MCF 10A (cell line): ENCODE data around the gene GRB14. TPM values are rescaled to one million over a fixed set of nuclear protein-coding genes. Genes with fewer than 3 reads are reported as not detected.

Experiments
- BruUV-seq: library from RNA; stranded (reverse); fragments of 400-500 nt; replicated peaks from 2 replicates; lab custom pipeline; 2021; lab: Mats Ljungman, UMichigan
- CTCF ChIA-PET: fragments of 300-600 bp; sonication (Branson Sonifier 250); formaldehyde crosslinking; extraction: SDS; loops from one replicate; lab custom pipeline; 2021; ENCODE audit warnings: antibody characterized with exemption, inconsistent platforms; lab: Yijun Ruan, JAX
- POLR2A ChIA-PET: fragments of 300-600, 350-650 bp; sonication (Branson Sonifier 250); formaldehyde crosslinking; extraction: SDS; loops from one replicate; lab custom pipeline; 2020; ENCODE audit warnings: antibody characterized with exemption, inconsistent platforms; lab: Yijun Ruan, JAX
- DNase-seq: peaks from one replicate; pipeline ENCODE4 v3.0.0-alpha.2; 2018; ENCODE audit not compliant: unreplicated experiment
- H3K27ac Mint-ChIP-seq: one replicate; pipeline ENCODE4 v1.8.0; 2022; ENCODE audit warnings: mild to moderate bottlenecking, low read depth, mixed read lengths; ENCODE audit not compliant: unreplicated experiment
- H3K27me3 Mint-ChIP-seq: one replicate; pipeline ENCODE4 v1.8.0; 2022; ENCODE audit warnings: mixed read lengths; ENCODE audit not compliant: insufficient read depth, unreplicated experiment
- H3K36me3 Mint-ChIP-seq: one replicate; pipeline ENCODE4 v1.8.0; 2022; ENCODE audit warnings: mild to moderate bottlenecking, moderate library complexity, mixed read lengths; ENCODE audit not compliant: insufficient read depth, unreplicated experiment
- H3K4me1 Mint-ChIP-seq: one replicate; pipeline ENCODE4 v1.8.0; 2022; ENCODE audit warnings: mixed read lengths; ENCODE audit not compliant: insufficient read depth, unreplicated experiment
- H3K4me3 Mint-ChIP-seq: one replicate; pipeline ENCODE4 v1.8.0; 2022; ENCODE audit warnings: mild to moderate bottlenecking, moderate library complexity, mixed read lengths; ENCODE audit not compliant: unreplicated experiment
- H3K9me3 Mint-ChIP-seq: one replicate; pipeline ENCODE4 v1.8.0; 2022; ENCODE audit warnings: mixed read lengths; ENCODE audit not compliant: unreplicated experiment
- intact Hi-C: fragments of 100-400 bp; cut with micrococcal nuclease; formaldehyde crosslinking; loops from 2 replicates; pipeline ENCODE4 v1.14.1; 2022
- total RNA-seq: library from RNA; stranded (reverse); gene quantifications from 2 replicates; pipeline ENCODE4 v1.2.3, GENCODE V29; 2022
- TF ChIP-seq, protein P1 (sequence below): fragments of 200-600 bp; IDR thresholded peaks from one replicate; pipeline ENCODE4 v1.8.0; 2022; ENCODE audit warnings: antibody characterized with exemption, mild to moderate bottlenecking; ENCODE audit not compliant: unreplicated experiment

Gene GRB14
- total RNA-seq, 1 experiment from 2014 or later: 2.0 TPM

DNA sequence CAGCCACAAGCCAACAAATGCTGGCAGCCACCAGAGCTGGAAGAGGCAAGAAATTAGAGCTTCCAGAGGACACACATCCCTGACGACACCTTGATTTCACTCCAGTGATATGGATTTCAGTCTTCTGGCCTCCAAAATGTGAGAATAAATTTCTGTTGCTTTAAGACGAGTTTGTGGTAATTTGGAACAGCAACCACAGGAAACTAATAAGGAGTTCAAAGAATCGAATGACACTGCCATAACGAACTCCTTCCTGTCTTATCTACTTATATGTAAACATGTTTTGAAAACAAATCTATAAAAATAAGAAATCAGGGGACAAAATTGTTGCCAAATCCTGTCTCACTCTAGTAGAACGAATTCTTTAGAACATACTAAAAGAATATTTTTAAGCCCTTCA lies 75.8 kb downstream of the GRB14 start:
- Mint-ChIP-seq H3K27me3 (no peaks in the 10 kb centered on the region), H3K36me3 (no peaks in the 10 kb centered on the region), H3K27ac (no peak overlapping the region), H3K9me3 (no peaks in the 10 kb centered on the region), H3K4me1 (peaks cover 12% of the 10 kb centered on the region), H3K4me3 (no peak overlapping the region)
- TF ChIP-seq, protein P1, sequence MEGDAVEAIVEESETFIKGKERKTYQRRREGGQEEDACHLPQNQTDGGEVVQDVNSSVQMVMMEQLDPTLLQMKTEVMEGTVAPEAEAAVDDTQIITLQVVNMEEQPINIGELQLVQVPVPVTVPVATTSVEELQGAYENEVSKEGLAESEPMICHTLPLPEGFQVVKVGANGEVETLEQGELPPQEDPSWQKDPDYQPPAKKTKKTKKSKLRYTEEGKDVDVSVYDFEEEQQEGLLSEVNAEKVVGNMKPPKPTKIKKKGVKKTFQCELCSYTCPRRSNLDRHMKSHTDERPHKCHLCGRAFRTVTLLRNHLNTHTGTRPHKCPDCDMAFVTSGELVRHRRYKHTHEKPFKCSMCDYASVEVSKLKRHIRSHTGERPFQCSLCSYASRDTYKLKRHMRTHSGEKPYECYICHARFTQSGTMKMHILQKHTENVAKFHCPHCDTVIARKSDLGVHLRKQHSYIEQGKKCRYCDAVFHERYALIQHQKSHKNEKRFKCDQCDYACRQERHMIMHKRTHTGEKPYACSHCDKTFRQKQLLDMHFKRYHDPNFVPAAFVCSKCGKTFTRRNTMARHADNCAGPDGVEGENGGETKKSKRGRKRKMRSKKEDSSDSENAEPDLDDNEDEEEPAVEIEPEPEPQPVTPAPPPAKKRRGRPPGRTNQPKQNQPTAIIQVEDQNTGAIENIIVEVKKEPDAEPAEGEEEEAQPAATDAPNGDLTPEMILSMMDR: no peak
- no TSS peak for BruUV-seq
- intact Hi-C loops: no loop called here
- DNase-seq: no peak
- ChIA-PET POLR2A (no interaction called here), CTCF (interaction anchor here (0.6 to 8.0 kb wide), 3 partner anchors 15 to 1619 kb away, joined by 3 to 50 read pairs (median 3); no protein-coding TSS in a partner anchor)

GRCh38 chr2:164542581-164543021 lies 78.7 kb downstream of the GRB14 start:
- H3K27ac Mint-ChIP-seq: peak overlapping the region; percentile 78
- intact Hi-C loops: no loop called here

GRCh38 chr2:164538240-164538866 lies 82.9 kb downstream of the GRB14 start:
- H3K36me3 Mint-ChIP-seq: no peaks in the 10 kb centered on the region
- no peak overlapping the region for H3K4me3 Mint-ChIP-seq
- BruUV-seq: no TSS peak
- intact Hi-C loops: loop anchor here (1.0 to 5.0 kb wide), 4 partner anchors 34 to 1383 kb away; no protein-coding TSS in a partner anchor
- no peaks in the 10 kb centered on the region for H3K9me3 Mint-ChIP-seq
- peaks cover 12% of the 10 kb centered on the region for H3K4me1 Mint-ChIP-seq
- POLR2A ChIA-PET: interaction anchor here (1.0 kb wide), 1 partner anchor 22 kb away, joined by 3 read pairs; no protein-coding TSS in a partner anchor
- H3K27ac Mint-ChIP-seq: no peak overlapping the region
- peak; percentile 62 for DNase-seq
- H3K27me3 Mint-ChIP-seq: no peaks in the 10 kb centered on the region
- TF ChIP-seq, protein P1: peak; percentile 82
- CTCF ChIA-PET: interaction anchor here (0.6 to 8.0 kb wide), 33 partner anchors 10 to 1646 kb away, joined by 3 to 103 read pairs (median 4); no protein-coding TSS in a partner anchor

More at GRCh38 chr2:164542581-164543021, 78.7 kb downstream of the GRB14 start:
- BruUV-seq: no TSS peak
- CTCF ChIA-PET: interaction anchor here (0.6 to 8.0 kb wide), 4 partner anchors 18 to 1375 kb away, joined by 5 to 103 read pairs (median 28); no protein-coding TSS in a partner anchor
- no peaks in the 10 kb centered on the region for H3K36me3 Mint-ChIP-seq
- H3K9me3 Mint-ChIP-seq: no peaks in the 10 kb centered on the region
- H3K27me3 Mint-ChIP-seq: no peaks in the 10 kb centered on the region
- DNase-seq: peak; percentile 61
- H3K4me1 Mint-ChIP-seq: peaks cover 12% of the 10 kb centered on the region
- POLR2A ChIA-PET: interaction anchor here (0.7 to 1.2 kb wide), 4 partner anchors 11 to 100 kb away, joined by 3 to 4 read pairs (median 4); no protein-coding TSS in a partner anchor
- TF ChIP-seq, protein P1: no peak
- H3K4me3 Mint-ChIP-seq: peak overlapping the region; percentile 31

- Mint-ChIP-seq H3K4me1 (no peaks in the 10 kb centered on the region), H3K4me3 (no peak overlapping the region), H3K36me3 (no peaks in the 10 kb centered on the region), H3K27ac (no peak overlapping the region), H3K9me3 (no peaks in the 10 kb centered on the region), H3K27me3 (no peaks in the 10 kb centered on the region)
- BruUV-seq: no TSS peak
- no peak for DNase-seq
- intact Hi-C loops: loop anchor here (5.0 kb wide), 1 partner anchor 103 kb away; no protein-coding TSS in a partner anchor
- ChIA-PET CTCF (interaction anchor here (0.7 to 7.8 kb wide), 8 partner anchors 12 to 1366 kb away, joined by 3 to 103 read pairs (median 6); no protein-coding TSS in a partner anchor), POLR2A (no interaction called here)
- TF ChIP-seq, protein P1: no peak
These were observed 85.8 kb downstream of the GRB14 start for GRCh38 chr2:164535280-164536025.
